ENCODE measurements around the gene CCDC12.

CCDC12 gene

DNA sequence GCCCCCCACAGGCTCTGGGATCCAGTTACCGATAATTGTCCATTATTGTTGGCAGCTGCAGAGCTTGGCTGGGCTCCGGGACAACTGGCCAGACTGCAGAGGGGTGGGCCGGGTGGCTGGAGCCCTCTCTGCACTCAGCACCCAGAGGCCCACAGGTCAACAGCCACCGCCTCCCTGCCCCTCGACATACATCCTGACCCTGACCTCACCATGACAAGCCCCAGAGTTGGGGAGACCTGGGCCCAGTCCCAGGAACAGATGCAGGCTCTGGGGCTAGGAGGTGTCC, 76.6 kb downstream of the CCDC12 start:
- Histone ChIP-seq H3K9me3 (ENCODE audit: control insufficient read depth, insufficient read depth, low read length) (no peaks in the 10 kb centered on the region), H3K4me3 (ENCODE audit: low read depth, low read length) (no peak overlapping the region), H3K9ac (ENCODE audit: low read depth, low read length) (no peak overlapping the region), H3K27ac (ENCODE audit: low read depth, low read length) (no peak overlapping the region), H3K27me3 (ENCODE audit: control insufficient read depth, insufficient read depth, low read length) (no peaks in the 10 kb centered on the region), H3K4me1 (ENCODE audit: control insufficient read depth, insufficient read depth, low read length) (no peaks in the 10 kb centered on the region), H3K36me3 (ENCODE audit: control insufficient read depth, insufficient read depth, low read length) (no peaks in the 10 kb centered on the region)

DNA sequence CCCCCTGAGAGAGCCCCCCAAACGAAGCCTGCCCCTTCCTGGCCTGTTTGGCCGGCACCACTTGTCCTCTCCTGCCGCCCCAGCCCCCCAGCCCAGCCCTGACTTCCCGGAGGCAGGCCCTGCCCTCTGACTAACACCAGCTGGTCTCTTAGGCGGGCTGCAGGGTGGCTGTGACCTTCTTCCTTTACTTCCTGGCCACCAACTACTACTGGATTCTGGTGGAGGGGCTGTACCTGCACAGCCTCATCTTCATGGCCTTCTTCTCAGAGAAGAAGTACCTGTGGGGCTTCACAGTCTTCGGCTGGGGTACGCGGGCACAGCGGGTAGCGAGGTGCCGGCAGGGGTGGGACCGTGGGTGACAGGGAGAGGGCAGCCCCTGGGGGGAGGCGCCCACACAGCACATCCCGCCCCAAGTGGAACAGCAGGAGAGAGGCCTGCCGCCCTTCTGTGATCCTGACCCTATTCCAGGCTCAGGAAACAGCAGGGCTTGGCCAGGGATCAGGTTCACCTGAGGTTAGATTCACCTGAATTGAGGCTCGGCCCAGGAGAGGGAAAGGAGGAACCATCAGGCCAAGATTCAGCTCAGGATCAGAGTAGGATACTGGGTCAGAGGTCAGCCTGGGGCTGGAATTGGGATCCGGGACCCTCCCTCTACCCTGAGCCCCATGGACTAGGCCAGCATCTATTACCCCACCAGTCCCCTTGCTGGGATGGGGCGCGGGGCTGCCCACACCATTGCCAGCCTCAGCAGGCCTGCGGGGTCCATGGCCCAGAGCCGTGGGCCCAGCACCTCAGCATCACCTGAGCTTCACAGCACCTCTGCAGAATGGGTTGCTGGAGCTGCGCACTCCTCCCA, 77.2 kb downstream of the CCDC12 start:
- H3K4me1 ChIP-seq (ENCODE audit: control insufficient read depth, insufficient read depth, low read length), result no peaks in the 10 kb centered on the region
- H3K9ac ChIP-seq (ENCODE audit: low read depth, low read length), result no peak overlapping the region
- no peak overlapping the region for H3K27ac ChIP-seq (ENCODE audit: low read depth, low read length)
- no peaks in the 10 kb centered on the region for H3K36me3 ChIP-seq (ENCODE audit: control insufficient read depth, insufficient read depth, low read length)
- no peaks in the 10 kb centered on the region for H3K9me3 ChIP-seq (ENCODE audit: control insufficient read depth, insufficient read depth, low read length)
- H3K4me3 ChIP-seq (ENCODE audit: low read depth, low read length), result no peak overlapping the region
- peaks cover 2% of the 10 kb centered on the region; the same call in 1 of the 2 replicates for H3K27me3 ChIP-seq (ENCODE audit: control insufficient read depth, insufficient read depth, low read length)

DNA sequence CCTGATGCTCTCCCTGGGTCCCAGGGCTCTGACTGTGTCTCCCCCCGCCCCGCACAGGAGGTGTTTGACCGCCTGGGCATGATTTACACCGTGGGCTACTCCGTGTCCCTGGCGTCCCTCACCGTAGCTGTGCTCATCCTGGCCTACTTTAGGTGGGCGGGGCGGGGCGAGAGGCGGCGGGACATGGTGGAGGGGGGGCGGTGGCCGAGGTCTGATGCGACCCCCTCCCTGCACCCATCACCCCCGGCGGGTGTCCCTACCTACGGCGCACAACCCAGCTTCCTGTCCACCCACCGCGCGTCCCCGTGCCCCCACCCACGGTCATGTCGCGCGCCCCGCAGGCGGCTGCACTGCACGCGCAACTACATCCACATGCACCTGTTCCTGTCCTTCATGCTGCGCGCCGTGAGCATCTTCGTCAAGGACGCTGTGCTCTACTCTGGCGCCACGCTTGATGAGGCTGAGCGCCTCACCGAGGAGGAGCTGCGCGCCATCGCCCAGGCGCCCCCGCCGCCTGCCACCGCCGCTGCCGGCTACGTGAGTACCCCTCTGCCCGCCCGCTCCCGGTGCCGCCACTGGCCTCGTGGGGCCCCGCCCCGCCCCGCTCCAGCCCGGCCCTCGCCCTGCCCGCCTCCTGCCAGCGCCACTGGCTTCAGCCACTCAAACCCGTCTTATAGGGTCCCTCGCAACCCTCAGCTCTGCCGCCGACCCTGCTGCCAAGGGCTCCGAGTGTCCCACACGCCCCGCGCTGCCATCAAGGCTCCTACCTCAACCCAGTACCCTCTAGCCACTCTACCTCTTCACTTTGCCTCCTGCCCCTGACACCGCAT, 78.0 kb downstream of the CCDC12 start:
- Histone ChIP-seq H3K9ac (ENCODE audit: low read depth, low read length) (no peak overlapping the region), H3K4me3 (ENCODE audit: low read depth, low read length) (no peak overlapping the region), H3K9me3 (ENCODE audit: control insufficient read depth, insufficient read depth, low read length) (no peaks in the 10 kb centered on the region), H3K36me3 (ENCODE audit: control insufficient read depth, insufficient read depth, low read length) (no peaks in the 10 kb centered on the region), H3K27me3 (ENCODE audit: control insufficient read depth, insufficient read depth, low read length) (peaks cover 11% of the 10 kb centered on the region), H3K27ac (ENCODE audit: low read depth, low read length) (no peak overlapping the region), H3K4me1 (ENCODE audit: control insufficient read depth, insufficient read depth, low read length) (no peaks in the 10 kb centered on the region)

DNA sequence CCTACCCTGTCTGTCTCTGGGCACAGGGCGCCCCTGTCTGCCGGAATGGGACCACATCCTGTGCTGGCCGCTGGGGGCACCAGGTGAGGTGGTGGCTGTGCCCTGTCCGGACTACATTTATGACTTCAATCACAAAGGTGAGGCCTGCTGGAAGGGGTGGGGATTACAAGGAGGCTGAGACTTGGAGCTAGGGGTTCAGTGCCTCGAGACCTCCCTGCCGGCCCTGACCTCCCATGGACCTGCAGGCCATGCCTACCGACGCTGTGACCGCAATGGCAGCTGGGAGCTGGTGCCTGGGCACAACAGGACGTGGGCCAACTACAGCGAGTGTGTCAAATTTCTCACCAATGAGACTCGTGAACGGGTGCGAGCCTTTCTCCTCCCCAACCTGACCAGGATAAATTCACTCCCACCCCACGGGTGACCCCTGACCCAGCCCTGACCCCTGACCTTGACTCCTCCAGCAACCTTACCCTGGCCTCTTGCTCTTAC, 78.7 kb downstream of the CCDC12 start:
- Histone ChIP-seq H3K27me3 (ENCODE audit: control insufficient read depth, insufficient read depth, low read length) (peaks cover 17% of the 10 kb centered on the region), H3K4me3 (ENCODE audit: low read depth, low read length) (no peak overlapping the region), H3K4me1 (ENCODE audit: control insufficient read depth, insufficient read depth, low read length) (peaks cover 6% of the 10 kb centered on the region), H3K36me3 (ENCODE audit: control insufficient read depth, insufficient read depth, low read length) (no peaks in the 10 kb centered on the region), H3K9ac (ENCODE audit: low read depth, low read length) (no peak overlapping the region), H3K9me3 (ENCODE audit: control insufficient read depth, insufficient read depth, low read length) (no peaks in the 10 kb centered on the region), H3K27ac (ENCODE audit: low read depth, low read length) (no peak overlapping the region)

DNA sequence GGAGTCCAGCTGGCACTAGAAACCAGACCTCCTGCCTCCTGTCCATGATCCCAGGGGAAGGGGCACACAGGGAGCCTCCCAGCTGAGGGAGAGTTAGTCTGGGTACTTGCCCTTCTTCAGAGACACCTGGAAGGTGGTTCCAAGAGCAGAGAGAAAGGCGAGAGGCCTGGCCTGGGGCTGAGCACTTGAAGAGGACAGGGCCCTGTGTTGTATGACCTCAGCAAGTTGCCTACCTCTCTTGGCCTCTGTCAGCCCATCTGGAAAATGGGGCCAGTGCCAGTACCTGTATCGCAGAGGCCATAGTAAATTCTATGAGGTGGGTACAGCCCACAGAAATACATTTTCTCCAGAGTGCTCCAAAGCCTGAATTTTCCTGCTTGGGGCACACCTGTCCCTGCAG, 79.5 kb downstream of the CCDC12 start:
- no peak overlapping the region for H3K27ac ChIP-seq (ENCODE audit: low read depth, low read length)

DNA sequence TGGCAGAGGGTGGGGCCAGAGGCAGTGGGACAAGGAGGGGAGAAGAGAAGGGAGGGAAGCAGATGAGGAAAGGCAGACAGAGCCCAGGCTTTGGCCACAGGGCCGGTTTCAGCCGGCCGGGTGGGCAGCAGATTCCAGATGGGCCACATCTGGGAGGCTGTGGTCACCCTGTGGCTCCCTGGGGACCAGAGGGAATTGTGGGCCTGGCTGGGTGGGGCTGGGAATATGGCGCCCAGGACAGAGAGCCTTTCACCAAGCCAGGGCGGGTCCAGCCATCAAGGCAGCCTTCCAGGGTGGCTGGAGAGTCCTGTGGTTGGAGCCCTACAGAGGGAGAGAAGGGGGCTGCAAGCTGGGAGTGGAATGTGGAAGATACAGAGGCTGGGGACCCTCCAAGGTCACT, 80.2 kb downstream of the CCDC12 start:
- H3K4me1 ChIP-seq (ENCODE audit: control insufficient read depth, insufficient read depth, low read length), result peaks cover 11% of the 10 kb centered on the region

More for the DNA sequence above, 79.5 kb downstream of the CCDC12 start:
- Histone ChIP-seq H3K9me3 (ENCODE audit: control insufficient read depth, insufficient read depth, low read length) (no peaks in the 10 kb centered on the region), H3K4me1 (ENCODE audit: control insufficient read depth, insufficient read depth, low read length) (peaks cover 8% of the 10 kb centered on the region), H3K27me3 (ENCODE audit: control insufficient read depth, insufficient read depth, low read length) (peaks cover 24% of the 10 kb centered on the region), H3K4me3 (ENCODE audit: low read depth, low read length) (no peak overlapping the region), H3K9ac (ENCODE audit: low read depth, low read length) (no peak overlapping the region), H3K36me3 (ENCODE audit: control insufficient read depth, insufficient read depth, low read length) (no peaks in the 10 kb centered on the region)

DNA sequence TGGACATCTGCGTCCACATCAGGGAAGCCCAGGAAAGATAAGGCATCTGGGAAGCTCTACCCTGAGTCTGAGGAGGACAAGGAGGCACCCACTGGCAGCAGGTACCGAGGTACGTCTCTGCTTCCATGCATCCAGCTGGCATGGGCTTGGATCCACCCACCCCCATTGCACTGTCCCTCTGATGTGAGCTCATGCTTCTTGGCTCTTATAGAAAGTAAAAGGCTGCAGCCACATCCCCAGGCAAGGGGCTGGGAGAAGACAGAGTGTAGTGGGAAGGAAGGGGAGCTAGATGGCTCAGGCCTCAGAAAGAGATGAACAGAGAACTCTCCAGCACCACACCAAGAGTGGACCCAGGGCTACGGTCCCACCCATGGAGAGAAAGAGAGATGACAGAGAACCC, 80.8 kb downstream of the CCDC12 start:
- H3K9ac ChIP-seq (ENCODE audit: low read depth, low read length), result no peak overlapping the region
- H3K27ac ChIP-seq (ENCODE audit: low read depth, low read length), result no peak overlapping the region
- H3K36me3 ChIP-seq (ENCODE audit: control insufficient read depth, insufficient read depth, low read length), result no peaks in the 10 kb centered on the region
- H3K4me3 ChIP-seq (ENCODE audit: low read depth, low read length), result no peak overlapping the region
- H3K9me3 ChIP-seq (ENCODE audit: control insufficient read depth, insufficient read depth, low read length), result no peaks in the 10 kb centered on the region
- H3K27me3 ChIP-seq (ENCODE audit: control insufficient read depth, insufficient read depth, low read length), result peaks cover 37% of the 10 kb centered on the region
- H3K4me1 ChIP-seq (ENCODE audit: control insufficient read depth, insufficient read depth, low read length), result peaks cover 11% of the 10 kb centered on the region

More for the DNA sequence above, 80.2 kb downstream of the CCDC12 start:
- Histone ChIP-seq H3K9me3 (ENCODE audit: control insufficient read depth, insufficient read depth, low read length) (no peaks in the 10 kb centered on the region), H3K4me3 (ENCODE audit: low read depth, low read length) (no peak overlapping the region), H3K27ac (ENCODE audit: low read depth, low read length) (no peak overlapping the region), H3K27me3 (ENCODE audit: control insufficient read depth, insufficient read depth, low read length) (peaks cover 30% of the 10 kb centered on the region), H3K9ac (ENCODE audit: low read depth, low read length) (no peak overlapping the region), H3K36me3 (ENCODE audit: control insufficient read depth, insufficient read depth, low read length) (no peaks in the 10 kb centered on the region)

DNA sequence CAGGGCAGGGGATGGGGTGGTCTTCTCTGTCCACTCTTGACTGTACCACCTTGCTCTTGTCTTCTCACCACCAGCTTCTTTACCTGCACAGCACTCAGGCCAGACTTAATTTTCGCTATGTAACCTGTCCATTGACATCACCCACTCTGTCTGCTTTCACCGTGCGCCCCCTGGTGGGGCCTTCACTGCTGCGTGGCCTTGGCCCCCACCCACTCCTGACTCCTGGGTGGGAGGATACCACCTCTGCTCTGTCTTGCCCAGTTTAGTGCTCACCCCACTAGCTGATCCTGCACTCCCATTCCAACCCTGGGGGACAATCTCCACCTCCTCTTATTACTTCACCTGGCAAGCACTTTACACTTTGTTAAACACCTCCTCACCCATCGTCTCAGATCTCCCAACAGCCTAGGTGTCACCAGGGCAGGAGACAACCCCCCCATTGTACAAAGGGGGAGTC, 81.3 kb downstream of the CCDC12 start:
- H3K9me3 ChIP-seq (ENCODE audit: control insufficient read depth, insufficient read depth, low read length), result no peaks in the 10 kb centered on the region
- H3K36me3 ChIP-seq (ENCODE audit: control insufficient read depth, insufficient read depth, low read length), result no peaks in the 10 kb centered on the region
- H3K9ac ChIP-seq (ENCODE audit: low read depth, low read length), result no peak overlapping the region
- H3K4me3 ChIP-seq (ENCODE audit: low read depth, low read length), result no peak overlapping the region
- H3K4me1 ChIP-seq (ENCODE audit: control insufficient read depth, insufficient read depth, low read length), result peaks cover 11% of the 10 kb centered on the region
- H3K27me3 ChIP-seq (ENCODE audit: control insufficient read depth, insufficient read depth, low read length), result peaks cover 41% of the 10 kb centered on the region
- H3K27ac ChIP-seq (ENCODE audit: low read depth, low read length), result no peak overlapping the region

DNA sequence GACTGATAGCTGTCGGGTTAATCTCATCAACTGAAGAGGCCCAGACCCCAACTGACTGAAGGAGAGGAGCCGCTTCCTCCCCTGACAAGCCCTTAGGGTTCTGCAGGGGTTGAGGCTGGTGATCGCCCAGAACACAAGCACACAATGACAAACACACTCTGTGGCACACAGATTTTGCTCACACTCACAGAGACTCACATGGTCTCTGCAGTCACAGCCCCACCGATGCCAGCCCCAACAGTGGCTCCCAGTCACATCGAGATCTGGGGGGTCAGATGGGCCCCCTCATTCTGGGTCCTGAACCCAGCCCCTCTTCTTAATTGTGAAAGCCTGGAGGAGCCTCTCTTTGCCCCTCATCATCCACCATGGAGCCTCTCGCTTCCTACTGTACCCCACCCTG, 82.3 kb downstream of the CCDC12 start:
- Histone ChIP-seq H3K4me1 (ENCODE audit: control insufficient read depth, insufficient read depth, low read length) (peaks cover 11% of the 10 kb centered on the region), H3K36me3 (ENCODE audit: control insufficient read depth, insufficient read depth, low read length) (no peaks in the 10 kb centered on the region), H3K27me3 (ENCODE audit: control insufficient read depth, insufficient read depth, low read length) (peaks cover 51% of the 10 kb centered on the region)

DNA sequence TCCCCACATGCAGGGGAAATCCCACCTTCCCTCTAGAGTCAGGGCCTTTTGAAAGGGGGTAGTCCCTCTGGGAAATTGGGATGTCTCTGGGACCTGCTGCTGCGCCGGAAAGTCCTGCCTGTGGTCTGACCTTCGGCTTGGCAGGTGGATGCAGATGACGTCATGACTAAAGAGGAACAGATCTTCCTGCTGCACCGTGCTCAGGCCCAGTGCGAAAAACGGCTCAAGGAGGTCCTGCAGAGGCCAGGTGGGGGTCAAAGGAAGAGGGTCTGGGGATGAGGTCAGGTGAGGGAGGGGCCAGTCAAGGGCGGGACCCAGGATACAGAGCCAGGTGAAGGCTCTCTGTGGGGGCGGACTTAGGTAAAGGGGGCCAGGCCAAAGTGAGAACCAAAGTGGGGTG, 82.8 kb downstream of the CCDC12 start:
- no peak overlapping the region for H3K27ac ChIP-seq (ENCODE audit: low read depth, low read length)
- H3K27me3 ChIP-seq (ENCODE audit: control insufficient read depth, insufficient read depth, low read length), result peaks cover 55% of the 10 kb centered on the region
- no peak overlapping the region for H3K9ac ChIP-seq (ENCODE audit: low read depth, low read length)
- no peaks in the 10 kb centered on the region for H3K36me3 ChIP-seq (ENCODE audit: control insufficient read depth, insufficient read depth, low read length)
- no peaks in the 10 kb centered on the region for H3K9me3 ChIP-seq (ENCODE audit: control insufficient read depth, insufficient read depth, low read length)
- peaks cover 11% of the 10 kb centered on the region for H3K4me1 ChIP-seq (ENCODE audit: control insufficient read depth, insufficient read depth, low read length)
- H3K4me3 ChIP-seq (ENCODE audit: low read depth, low read length), result no peak overlapping the region

More for the DNA sequence above, 82.3 kb downstream of the CCDC12 start:
- Histone ChIP-seq H3K9ac (ENCODE audit: low read depth, low read length) (no peak overlapping the region), H3K9me3 (ENCODE audit: control insufficient read depth, insufficient read depth, low read length) (no peaks in the 10 kb centered on the region), H3K27ac (ENCODE audit: low read depth, low read length) (no peak overlapping the region), H3K4me3 (ENCODE audit: low read depth, low read length) (no peak overlapping the region)

All from HUES48 (cell line).